Endodermal cell (in vitro differentiated cells): ENCODE measurements around the gene CCNA1. TPM values are rescaled to one million over a fixed set of nuclear protein-coding genes. Genes with fewer than 3 reads are reported as not detected.

Experiments
- DNase-seq: peaks from one replicate; pipeline ENCODE4 v3.0.0-alpha.2; 2017
- H3K27ac ChIP-seq: 2 replicates; pipeline ENCODE4 v1.5.1; 2013; ENCODE audit warnings: mild to moderate bottlenecking, low read depth, low read length, moderate library complexity
- H3K27me3 ChIP-seq: 2 replicates; pipeline ENCODE4 v1.6.1; 2013; ENCODE audit warnings: mild to moderate bottlenecking, low read length, moderate library complexity; ENCODE audit not compliant: insufficient read depth, control insufficient read depth, poor library complexity, severe bottlenecking
- H3K36me3 ChIP-seq: 2 replicates; pipeline ENCODE4 v1.7.0; 2013; ENCODE audit warnings: mild to moderate bottlenecking, low read length, moderate library complexity; ENCODE audit not compliant: control insufficient read depth, insufficient read depth
- H3K4me1 ChIP-seq: one replicate; pipeline ENCODE4 v1.7.0; 2013; ENCODE audit warnings: low read length; ENCODE audit not compliant: control insufficient read depth, insufficient read depth
- H3K4me3 ChIP-seq: 2 replicates; pipeline ENCODE4 v1.5.1; 2013; ENCODE audit warnings: mild to moderate bottlenecking, low read length, moderate library complexity
- H3K9ac ChIP-seq: 2 replicates; pipeline ENCODE4 v1.6.1; 2013; ENCODE audit warnings: mild to moderate bottlenecking, low read length, moderate library complexity; ENCODE audit not compliant: poor library complexity, severe bottlenecking; ENCODE audit errors: extremely low read depth
- H3K9me3 ChIP-seq: 2 replicates; pipeline ENCODE4 v1.6.1; 2013; ENCODE audit warnings: mild to moderate bottlenecking, low read length, moderate library complexity; ENCODE audit not compliant: control insufficient read depth
- H3K27ac Mint-ChIP-seq: 2 replicates; pipeline ENCODE4 v1.8.0; 2020; ENCODE audit warnings: mixed read lengths
- H3K27me3 Mint-ChIP-seq: 2 replicates; pipeline ENCODE4 v1.8.0; 2021; ENCODE audit warnings: mild to moderate bottlenecking, mixed read lengths; ENCODE audit not compliant: insufficient read depth
- H3K36me3 Mint-ChIP-seq: 2 replicates; pipeline ENCODE4 v1.8.0; 2020; ENCODE audit warnings: low read depth, mixed read lengths
- H3K4me1 Mint-ChIP-seq: 2 replicates; pipeline ENCODE4 v1.8.0; 2020; ENCODE audit warnings: mixed read lengths
- H3K4me3 Mint-ChIP-seq: 2 replicates; pipeline ENCODE4 v1.8.0; 2020; ENCODE audit warnings: mild to moderate bottlenecking, moderate library complexity, mixed read lengths
- H3K9me3 Mint-ChIP-seq: 2 replicates; pipeline ENCODE4 v1.8.0; 2020; ENCODE audit warnings: mild to moderate bottlenecking, mixed read lengths
- CTCF ChIP-seq: fragments of 200-600 bp; sonication (generic); conservative IDR thresholded peaks from 2 replicates; pipeline ENCODE4 v1.5.0; 2021; ENCODE audit warnings: antibody characterized with exemption, mild to moderate bottlenecking
- WGBS, 2 experiments: methylation state at CpG; one replicate each; pipeline versions ENCODE4 v1.1.5 to v1.1.7; 2013; ENCODE audit warnings: missing lambda C conversion rate in 2 of 2, mixed read lengths in 1 of 2; ENCODE audit not compliant: insufficient coverage in 1 of 2, insufficient read length in 1 of 2; 5-methylcytosine and 5-hydroxymethylcytosine counted together
- total RNA-seq, 2 donors: library from RNA; stranded (reverse); fragmentation: NEBNext Ultra II Directional in 1 of 2; extraction: Animal tissue kit (Norgen Biotek cat#: 25700) in 1 of 2; gene quantifications; 2 replicates in 1 of 2; 3 replicates in 1 of 2; pipeline ENCODE4 v1.2.1, GENCODE V29; 2021

Gene CCNA1
- total RNA-seq, 2 donors from 2014 or later = 0.31 TPM; not detected in 1

GRCh38 chr13:36480726-36481427 is 48.6 kb downstream of the CCNA1 start:
- 96% methylated on average over 1 of the region's 2 CpGs; no CpG with 5 or more reads in 1 of the 2 experiments for WGBS, 2 experiments
- Histone ChIP-seq H3K9me3 (peaks cover 20% of the 10 kb centered on the region), H3K9ac (no peak overlapping the region), H3K27me3 (no peaks in the 10 kb centered on the region), H3K27ac (no peak overlapping the region), H3K4me1 (no peaks in the 10 kb centered on the region), H3K4me3 (no peak overlapping the region), H3K36me3 (no peaks in the 10 kb centered on the region)
- no peak overlapping the region for H3K4me3 Mint-ChIP-seq
- H3K4me1 Mint-ChIP-seq = no peaks in the 10 kb centered on the region
- no peak for DNase-seq
- H3K9me3 Mint-ChIP-seq = peaks cover 4% of the 10 kb centered on the region
- TF ChIP-seq CTCF = no peak
- H3K36me3 Mint-ChIP-seq = no peaks in the 10 kb centered on the region
- no peak overlapping the region for H3K27ac Mint-ChIP-seq
- no peaks in the 10 kb centered on the region for H3K27me3 Mint-ChIP-seq

GRCh38 chr13:36490055-36490454 is 57.8 kb downstream of the CCNA1 start:
- Mint-ChIP-seq H3K4me3 (no peak overlapping the region), H3K27ac (no peak overlapping the region), H3K36me3 (no peaks in the 10 kb centered on the region), H3K9me3 (no peaks in the 10 kb centered on the region), H3K27me3 (no peaks in the 10 kb centered on the region), H3K4me1 (peaks cover 5% of the 10 kb centered on the region)
- H3K36me3 ChIP-seq = no peaks in the 10 kb centered on the region
- no peak for TF ChIP-seq CTCF
- no peak for DNase-seq
- no peak overlapping the region for H3K9ac ChIP-seq
- H3K27me3 ChIP-seq = no peaks in the 10 kb centered on the region
- no peaks in the 10 kb centered on the region for H3K4me1 ChIP-seq
- no peaks in the 10 kb centered on the region for H3K9me3 ChIP-seq
- no peak overlapping the region for H3K27ac ChIP-seq
- no peak overlapping the region for H3K4me3 ChIP-seq

Other genes with a start within 250 kb of the CCNA1 start
- gene SOHLH2, start 217.9 kb upstream of the CCNA1 start, total RNA-seq = 10 to 100 TPM in 1 of 2 donors, 1 to 10 TPM in 1; 2.1 to 14.2 TPM
- gene CCDC169, start 134.7 kb upstream of the CCNA1 start, total RNA-seq = 10 to 100 TPM; 18.2 to 26.3 TPM
- 10 to 100 TPM; 49.1 to 53.9 TPM for gene SPART, start 86.1 kb upstream of the CCNA1 start, total RNA-seq
- gene SERTM1, start 241.5 kb downstream of the CCNA1 start, total RNA-seq = under 1 TPM in 1 of 2 donors, not detected in 1; 0.13 TPM